ENCODE measurements around the gene CARD16. TPM values are rescaled to one million over a fixed set of nuclear protein-coding genes. Genes with fewer than 3 reads are reported as not detected.

CARD16 gene
- total RNA-seq, 2 donors from 2014 or later: 7.3 to 13.2 TPM

DNA sequence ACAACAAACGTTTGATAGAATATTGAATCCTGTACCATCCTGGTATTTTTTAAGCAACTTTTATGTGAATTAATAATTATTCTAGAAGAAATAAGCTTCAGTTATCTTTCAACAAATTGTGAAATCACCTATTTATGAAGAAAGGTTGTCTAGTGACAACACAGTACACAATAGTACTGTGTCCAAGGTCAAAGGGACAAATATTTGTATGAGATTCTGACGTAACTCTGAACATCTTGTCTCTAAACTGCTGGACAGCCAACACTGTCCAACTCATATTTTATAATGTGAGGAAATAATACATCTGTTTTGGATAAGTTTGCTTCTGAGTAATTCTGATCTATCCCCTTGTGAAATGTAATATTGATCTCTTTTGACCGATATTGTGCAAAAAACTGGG is 41.1 kb downstream of the CARD16 start:
- DNase-seq (ENCODE audit: low spot score): no peak
- intact Hi-C loops (cut with DNase I): no loop called here

- intact Hi-C loops (cut with DNase I): no loop called here
- no peak for DNase-seq (ENCODE audit: low spot score)
These were observed 42.0 kb downstream of the CARD16 start for GRCh38 chr11:105003151-105003550.

- intact Hi-C loops (cut with DNase I): no loop called here
These were observed 44.3 kb downstream of the CARD16 start for GRCh38 chr11:105000797-105001196.

DNA sequence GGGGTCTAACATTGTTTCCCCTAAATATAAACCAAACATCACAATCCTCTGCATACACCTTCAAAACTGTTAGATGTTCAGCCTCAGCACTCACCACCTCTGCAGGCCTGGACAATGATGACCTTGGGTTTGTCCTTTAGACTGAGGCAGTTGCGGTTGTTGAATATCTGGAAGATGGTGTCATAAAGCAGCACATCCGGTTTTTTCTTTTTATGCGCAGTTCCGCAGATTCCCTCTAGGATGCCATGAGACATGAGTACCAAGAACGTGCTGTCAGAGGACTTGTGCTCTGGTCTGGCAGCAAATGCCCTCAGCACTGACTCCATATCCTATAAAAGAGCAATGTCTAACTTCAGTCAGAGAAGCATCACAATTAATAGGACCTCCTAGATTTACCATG is 45.0 kb downstream of the CARD16 start:
- no peak for DNase-seq (ENCODE audit: low spot score)
- intact Hi-C loops (cut with DNase I): no loop called here

More at GRCh38 chr11:105000797-105001196, 44.3 kb downstream of the CARD16 start:
- peak; percentile 72 for DNase-seq (ENCODE audit: low spot score)

- no peak for DNase-seq (ENCODE audit: low spot score)
- intact Hi-C loops (cut with DNase I): no loop called here
These were observed 45.4 kb downstream of the CARD16 start for GRCh38 chr11:104999721-105000120.

DNA sequence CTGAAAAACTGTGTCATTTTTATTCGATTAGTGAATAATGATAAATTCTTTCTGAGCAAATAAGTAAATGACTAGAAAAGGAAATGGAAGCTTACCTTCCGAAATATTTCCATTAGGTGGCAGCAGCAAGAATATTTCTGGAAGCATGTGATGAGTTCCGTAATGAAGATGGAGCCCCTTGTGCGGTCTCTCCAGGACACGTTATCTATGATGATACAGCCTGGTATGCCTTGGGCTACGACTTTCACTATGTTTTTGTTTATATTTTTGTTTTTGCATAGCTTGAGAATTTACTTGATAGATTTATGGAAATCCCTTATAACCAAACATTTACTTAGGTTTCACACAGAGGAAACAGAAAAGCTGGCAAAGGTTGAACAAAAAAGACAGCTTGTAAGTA is 47.8 kb downstream of the CARD16 start:
- intact Hi-C loops (cut with DNase I): no loop called here
- DNase-seq (ENCODE audit: low spot score): no peak

DNA sequence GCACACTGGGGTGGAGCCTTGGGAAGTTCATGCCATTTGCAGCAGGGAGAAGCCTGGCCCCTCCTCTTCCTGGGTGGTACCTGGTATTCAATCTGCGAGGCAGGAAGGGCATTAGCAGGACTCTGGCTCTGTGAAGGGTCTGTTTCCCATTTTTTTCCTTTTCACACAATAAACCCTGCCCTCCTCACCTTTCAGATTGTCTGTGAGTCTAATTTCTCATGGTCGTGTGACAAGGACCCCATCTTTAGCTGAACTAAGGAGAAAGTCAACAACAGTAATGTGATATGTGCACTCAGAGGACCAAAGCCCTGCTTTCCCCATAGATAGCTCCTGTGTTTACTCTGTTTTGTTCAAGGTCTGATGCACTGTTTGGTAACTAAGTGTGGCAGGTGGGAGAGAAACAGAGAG is 50.1 kb downstream of the CARD16 start:
- DNase-seq (ENCODE audit: low spot score): no peak
- intact Hi-C loops (cut with DNase I): no loop called here

GRCh38 chr11:104992781-104993180 is 52.4 kb downstream of the CARD16 start:
- intact Hi-C loops (cut with DNase I): no loop called here
- DNase-seq (ENCODE audit: low spot score): no peak

DNA sequence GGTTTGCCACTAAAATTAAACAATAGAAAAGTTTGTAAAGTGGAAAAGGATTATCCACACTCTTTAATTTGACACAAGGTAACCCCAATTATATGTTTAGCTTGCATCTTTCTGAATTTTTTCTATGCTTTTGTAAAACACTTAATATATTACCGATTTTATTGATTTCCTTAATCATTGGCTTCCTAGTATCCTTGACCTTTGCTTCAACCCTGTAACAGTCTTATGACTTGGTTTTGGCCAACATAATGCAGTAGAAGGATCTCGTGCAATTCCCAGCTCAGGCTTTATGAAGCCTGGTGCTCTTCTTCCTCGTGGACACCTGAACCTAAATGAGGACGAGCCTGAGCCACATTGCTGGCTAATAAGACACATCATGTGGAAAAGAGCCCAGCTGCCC is 53.1 kb downstream of the CARD16 start:
- no peak for DNase-seq (ENCODE audit: low spot score)
- intact Hi-C loops (cut with DNase I): no loop called here

Other genes starting within 250 kb of the CARD16 start
- gene CASP12, start 146.9 kb downstream of the CARD16 start, total RNA-seq: 1 to 10 TPM; 1.5 to 2.0 TPM
- 10 to 100 TPM; 43.5 to 57.3 TPM for gene CASP4, start 76.8 kb downstream of the CARD16 start, total RNA-seq
- gene CASP5, start 22.2 kb downstream of the CARD16 start, total RNA-seq: under 1 TPM; 0.24 to 0.42 TPM
- gene CASP1, start 10.2 kb downstream of the CARD16 start, total RNA-seq: 10 to 100 TPM; 14.9 to 16.3 TPM
- not detected for gene CARD18, start 94.4 kb upstream of the CARD16 start, total RNA-seq

Data from posterior vena cava (tissue), 2 donors.